Ectodermal cell (in vitro differentiated cells): Measurements from ENCODE around the gene TMEM271. TPM values are rescaled to one million over a fixed set of nuclear protein-coding genes. Genes with fewer than 3 reads are reported as not detected.

Experiments used
- H3K27ac ChIP-seq: 2 replicates; pipeline ENCODE4 v1.7.0; 2013; ENCODE audit warnings: mild to moderate bottlenecking, low read depth, low read length; ENCODE audit not compliant: insufficient read depth, poor library complexity, severe bottlenecking
- H3K27me3 ChIP-seq: 2 replicates; pipeline ENCODE4 v1.7.0; 2013; ENCODE audit warnings: mild to moderate bottlenecking, low read length; ENCODE audit not compliant: insufficient read depth, control insufficient read depth, poor library complexity, severe bottlenecking
- H3K36me3 ChIP-seq: one replicate; pipeline ENCODE4 v1.7.0; 2013; ENCODE audit warnings: low read length; ENCODE audit not compliant: control insufficient read depth, insufficient read depth
- H3K4me1 ChIP-seq: one replicate; pipeline ENCODE4 v1.7.0; 2013; ENCODE audit warnings: low read length; ENCODE audit not compliant: control insufficient read depth, insufficient read depth
- H3K4me3 ChIP-seq: 2 replicates; pipeline ENCODE4 v1.7.0; 2013; ENCODE audit warnings: low read depth, low read length, control low read depth; ENCODE audit not compliant: insufficient read depth
- H3K9me3 ChIP-seq: 2 replicates; pipeline ENCODE4 v1.7.0; 2013; ENCODE audit warnings: mild to moderate bottlenecking, low read length, moderate library complexity; ENCODE audit not compliant: control insufficient read depth
- WGBS, 2 experiments: methylation state at CpG; one replicate each; pipeline ENCODE4 v1.1.7; 2013; ENCODE audit warnings: missing lambda C conversion rate in 2 of 2; 5-methylcytosine and 5-hydroxymethylcytosine counted together
- polyA plus RNA-seq, 4 experiments: library from polyadenylated mRNA; stranded (reverse); fragments of 50-300 nt; gene quantifications; one replicate each; pipeline ENCODE4 v1.2.3, GENCODE V29; 2013

Gene TMEM271
- not detected for polyA plus RNA-seq (2013, experiment 1 of 4)
- not detected for polyA plus RNA-seq (2013, experiment 2 of 4)
- polyA plus RNA-seq (2013, experiment 3 of 4): not detected
- not detected for polyA plus RNA-seq (2013, experiment 4 of 4)

- Histone ChIP-seq H3K27ac (no peak within 1 kb of the TSS), H3K4me1 (peaks cover 8% of the 10 kb centered on the region), H3K9me3 (no peaks in the 10 kb centered on the region), H3K36me3 (no peaks in the 10 kb centered on the region), H3K4me3 (peak within 1 kb of the TSS; percentile 18), H3K27me3 (peaks cover 95% of the 10 kb centered on the region)
- 0 to 1% methylated on average over 50 to 60 of the region's 60 CpGs for WGBS, 2 experiments
Measured at GRCh38 chr4:576245-576821, at the start of gene TMEM271. TSS of gene TMEM271 (minus strand) at chr4:576295. CDS start at chr4:576062, 233 bp downstream.

GRCh38 chr4:625631-626161, 49.6 kb upstream of the TMEM271 start:
- 95% methylated on average over 39 of the region's 39 CpGs for WGBS, 2 experiments
- Histone ChIP-seq H3K27ac (no peak overlapping the region), H3K9me3 (no peaks in the 10 kb centered on the region), H3K36me3 (no peaks in the 10 kb centered on the region), H3K4me3 (peak overlapping the region; percentile 10), H3K4me1 (peaks cover 28% of the 10 kb centered on the region), H3K27me3 (no peaks in the 10 kb centered on the region)

- 75 to 80% methylated on average over 21 of the region's 21 CpGs for WGBS, 2 experiments
- Histone ChIP-seq H3K9me3 (no peaks in the 10 kb centered on the region), H3K4me3 (peak within 1 kb of the TSS; percentile 10), H3K27ac (peak within 1 kb of the TSS; percentile 55), H3K36me3 (no peaks in the 10 kb centered on the region), H3K27me3 (no peaks in the 10 kb centered on the region), H3K4me1 (peaks cover 21% of the 10 kb centered on the region)
Measured at GRCh38 chr4:624705-625590, 48.9 kb upstream of the TMEM271 start, which contains the start of gene PDE6B. TSS of gene PDE6B (plus strand) at chr4:625573. CDS start at chr4:625627, 54 bp downstream.

GRCh38 chr4:623914-624566, 47.9 kb upstream of the TMEM271 start:
- Histone ChIP-seq H3K27ac (no peak overlapping the region), H3K27me3 (no peaks in the 10 kb centered on the region), H3K4me3 (no peak overlapping the region), H3K36me3 (no peaks in the 10 kb centered on the region), H3K9me3 (no peaks in the 10 kb centered on the region), H3K4me1 (peaks cover 19% of the 10 kb centered on the region)
- 83 to 85% methylated on average over 26 to 27 of the region's 29 CpGs for WGBS, 2 experiments

GRCh38 chr4:622996-623913, 47.2 kb upstream of the TMEM271 start:
- Histone ChIP-seq H3K4me1 (peaks cover 19% of the 10 kb centered on the region), H3K27ac (no peak overlapping the region), H3K9me3 (no peaks in the 10 kb centered on the region), H3K27me3 (no peaks in the 10 kb centered on the region), H3K4me3 (no peak overlapping the region), H3K36me3 (no peaks in the 10 kb centered on the region)
- 92 to 94% methylated on average over 24 of the region's 24 CpGs for WGBS, 2 experiments

GRCh38 chr4:622071-622995, 46.2 kb upstream of the TMEM271 start:
- Histone ChIP-seq H3K27me3 (no peaks in the 10 kb centered on the region), H3K27ac (no peak overlapping the region), H3K4me1 (peaks cover 19% of the 10 kb centered on the region), H3K36me3 (no peaks in the 10 kb centered on the region), H3K4me3 (no peak overlapping the region), H3K9me3 (no peaks in the 10 kb centered on the region)
- WGBS, 2 experiments: 93 to 94% methylated on average over 22 of the region's 22 CpGs

GRCh38 chr4:621296-622070, 45.4 kb upstream of the TMEM271 start:
- no peaks in the 10 kb centered on the region for H3K36me3 ChIP-seq
- H3K4me1 ChIP-seq: peaks cover 19% of the 10 kb centered on the region
- no peak overlapping the region for H3K4me3 ChIP-seq
- no peak overlapping the region for H3K27ac ChIP-seq
- H3K27me3 ChIP-seq: no peaks in the 10 kb centered on the region
- H3K9me3 ChIP-seq: no peaks in the 10 kb centered on the region
- WGBS, 2 experiments: 90 to 93% methylated on average over 22 of the region's 22 CpGs

- whole genome bisulfite sequencing, 2 experiments: 94 to 97% methylated on average over 19 of the region's 19 CpGs
- Histone ChIP-seq H3K4me1 (peaks cover 19% of the 10 kb centered on the region), H3K36me3 (no peaks in the 10 kb centered on the region), H3K4me3 (no peak overlapping the region), H3K9me3 (no peaks in the 10 kb centered on the region), H3K27ac (no peak overlapping the region), H3K27me3 (no peaks in the 10 kb centered on the region)
Measured at GRCh38 chr4:620851-621261, 44.8 kb upstream of the TMEM271 start.
